Parathyroid adenoma (tissue), 2 donors: Measurements from ENCODE around the gene NOSIP.

Experiments used
- H2AFZ ChIP-seq: fragments of 300-600 bp; sonication (generic); one replicate; pipeline ENCODE4 v1.7.0; 2017; ENCODE audit warnings: antibody characterized with exemption, mild to moderate bottlenecking
- H3K27ac ChIP-seq: fragments of 300-600 bp; sonication (generic); one replicate; pipeline ENCODE4 v1.7.0; 2017
- H3K27me3 ChIP-seq: fragments of 300-600 bp; sonication (generic); one replicate; pipeline ENCODE4 v1.7.0; 2017; ENCODE audit warnings: low read length; ENCODE audit not compliant: control insufficient read depth, insufficient read depth
- H3K36me3 ChIP-seq: fragments of 300-600 bp; sonication (generic); one replicate; pipeline ENCODE4 v1.7.0; 2017; ENCODE audit warnings: low read length; ENCODE audit not compliant: control insufficient read depth, insufficient read depth
- H3K4me1 ChIP-seq: fragments of 300-600 bp; sonication (generic); one replicate; pipeline ENCODE4 v1.7.0; 2017; ENCODE audit warnings: control low read depth
- H3K4me2 ChIP-seq: fragments of 300-600 bp; sonication (generic); one replicate; pipeline ENCODE4 v1.7.0; 2017; ENCODE audit warnings: low read length
- H3K4me3 ChIP-seq: fragments of 300-600 bp; sonication (generic); one replicate; pipeline ENCODE4 v1.7.0; 2017; ENCODE audit warnings: low read depth, low read length
- H3K79me2 ChIP-seq: fragments of 300-600 bp; sonication (generic); one replicate; pipeline ENCODE4 v1.7.0; 2017; ENCODE audit warnings: control low read depth
- H3K9ac ChIP-seq: fragments of 300-600 bp; sonication (generic); one replicate; pipeline ENCODE4 v1.7.0; 2017; ENCODE audit warnings: mild to moderate bottlenecking
- H3K9me3 ChIP-seq: fragments of 300-600 bp; sonication (generic); one replicate; pipeline ENCODE4 v1.7.0; 2017; ENCODE audit warnings: low read length; ENCODE audit not compliant: control insufficient read depth
- CTCF ChIP-seq: fragments of 300-600 bp; sonication (generic); IDR thresholded peaks from one replicate; pipeline ENCODE4 v1.7.0; 2017; ENCODE audit warnings: antibody characterized with exemption, mild to moderate bottlenecking
- donor health status: primary hyperparathyroidism.

NOSIP gene

DNA sequence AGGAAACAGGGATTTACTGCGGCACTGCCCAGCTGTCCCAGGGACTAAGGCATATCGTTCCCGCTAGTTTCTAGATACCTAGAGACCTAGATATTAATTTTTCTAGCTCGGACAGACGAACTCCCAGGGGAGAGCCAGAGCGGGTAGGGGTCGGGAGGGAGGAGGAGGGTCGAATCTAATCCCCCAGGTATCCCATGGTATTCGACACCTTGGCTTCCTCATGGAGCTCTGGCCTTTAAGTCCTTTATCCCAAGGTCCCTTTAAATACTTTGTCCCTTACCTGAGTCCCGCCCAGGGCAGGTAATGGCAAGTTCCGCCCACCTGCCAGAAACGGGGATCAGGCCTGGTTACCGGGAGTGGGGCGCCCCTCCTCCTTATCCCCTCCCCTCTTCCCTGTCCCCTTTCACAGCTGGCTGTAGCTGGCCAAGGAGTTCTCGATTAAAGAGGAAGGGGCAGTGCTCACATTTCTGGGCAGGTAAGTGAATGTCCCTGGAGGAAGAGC is 702 bp upstream of the NOSIP start, which contains the start of gene PRRG2:
TSS of gene PRRG2 (plus strand) at position 310 of the 502 bp plus-strand sequence. CDS start 1,904 bp downstream, outside the sequence.
- Histone ChIP-seq H3K36me3 (no peaks in the 10 kb centered on the region), H3K9me3 (no peaks in the 10 kb centered on the region), H3K79me2 (peaks cover 21% of the 10 kb centered on the region), H3K27me3 (no peaks in the 10 kb centered on the region), H2AFZ (peak within 1 kb of the TSS; percentile 95), H3K4me1 (peaks cover 5% of the 10 kb centered on the region), H3K27ac (peak within 1 kb of the TSS; percentile 73), H3K9ac (peak within 1 kb of the TSS; percentile 55), H3K4me2 (peak within 1 kb of the TSS; percentile 84), H3K4me3 (peak within 1 kb of the TSS; percentile 88)
- no peak for TF ChIP-seq CTCF

GRCh38 chr19:49579947-49580263 is 451 bp downstream of the NOSIP start:
- Histone ChIP-seq H3K27me3 (no peaks in the 10 kb centered on the region), H3K27ac (peak overlapping the region; percentile 73), H3K4me1 (peaks cover 5% of the 10 kb centered on the region), H3K9ac (peak overlapping the region; percentile 55), H2AFZ (peak overlapping the region; percentile 95), H3K9me3 (no peaks in the 10 kb centered on the region), H3K79me2 (peaks cover 31% of the 10 kb centered on the region), H3K4me3 (peak overlapping the region; percentile 88), H3K36me3 (no peaks in the 10 kb centered on the region), H3K4me2 (peak overlapping the region; percentile 84)
- no peak for TF ChIP-seq CTCF

DNA sequence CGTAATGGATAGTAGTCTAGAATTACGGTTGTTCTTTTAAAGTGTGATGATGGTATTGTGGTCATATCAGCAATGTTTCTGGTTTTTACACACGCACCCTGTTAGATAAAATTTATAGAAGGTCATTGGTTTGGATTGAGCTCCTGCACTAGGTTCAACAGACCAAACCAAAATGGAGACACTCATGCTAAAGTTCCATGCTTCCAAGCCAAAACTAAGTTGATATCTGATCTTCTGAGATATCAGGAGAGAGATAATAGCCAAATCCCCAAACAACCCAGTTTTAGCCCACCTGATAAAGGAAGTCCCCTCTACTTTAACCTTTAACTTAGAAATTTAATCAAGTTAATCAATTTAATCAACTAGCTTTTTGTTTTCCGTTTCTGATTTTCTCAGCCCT is 1.2 kb downstream of the NOSIP start:
- no peak for TF ChIP-seq CTCF
- Histone ChIP-seq H3K36me3 (no peaks in the 10 kb centered on the region), H3K4me3 (peak overlapping the region; percentile 88), H3K27me3 (no peaks in the 10 kb centered on the region), H3K4me1 (peaks cover 5% of the 10 kb centered on the region), H3K27ac (no peak overlapping the region), H2AFZ (no peak overlapping the region), H3K79me2 (peaks cover 34% of the 10 kb centered on the region), H3K4me2 (peak overlapping the region; percentile 84), H3K9me3 (no peaks in the 10 kb centered on the region), H3K9ac (no peak overlapping the region)

DNA sequence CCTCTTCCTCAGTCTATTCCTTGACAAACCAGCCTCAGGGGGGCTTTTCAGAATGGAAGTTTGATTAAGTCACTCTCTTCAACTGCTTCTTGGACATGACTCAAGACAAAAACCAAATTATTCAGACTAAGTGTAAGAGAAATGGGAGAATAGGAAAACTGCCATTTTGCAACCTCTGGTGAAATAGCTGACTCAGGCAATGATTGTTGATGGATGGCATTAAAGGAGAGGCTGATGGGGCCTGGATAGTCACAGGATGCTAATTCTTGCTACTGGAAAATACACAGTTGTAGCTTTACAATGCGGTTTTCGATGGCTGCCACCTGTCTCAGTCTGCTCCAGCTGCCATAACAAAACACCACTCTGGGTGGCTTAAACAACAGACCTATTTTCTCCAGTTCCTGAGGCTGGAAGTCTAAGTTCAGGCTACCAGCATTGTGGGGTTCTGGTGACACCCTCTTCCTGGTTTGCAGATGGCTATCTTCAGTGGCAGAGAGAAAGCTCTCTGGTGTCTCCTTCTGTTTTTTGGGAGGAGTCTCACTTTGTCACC is 6.1 kb downstream of the NOSIP start:
- peaks cover 47% of the 10 kb centered on the region for H3K79me2 ChIP-seq
- H3K9me3 ChIP-seq, result no peaks in the 10 kb centered on the region
- no peak overlapping the region for H2AFZ ChIP-seq
- H3K4me3 ChIP-seq, result no peak overlapping the region
- no peak overlapping the region for H3K4me2 ChIP-seq
- no peak overlapping the region for H3K9ac ChIP-seq
- no peak for TF ChIP-seq CTCF
- peaks cover 12% of the 10 kb centered on the region for H3K4me1 ChIP-seq
- H3K27ac ChIP-seq, result no peak overlapping the region
- H3K27me3 ChIP-seq, result no peaks in the 10 kb centered on the region
- no peaks in the 10 kb centered on the region for H3K36me3 ChIP-seq

- Histone ChIP-seq H2AFZ (no peak overlapping the region), H3K4me2 (no peak overlapping the region), H3K36me3 (no peaks in the 10 kb centered on the region), H3K27me3 (no peaks in the 10 kb centered on the region), H3K4me3 (no peak overlapping the region), H3K4me1 (peaks cover 10% of the 10 kb centered on the region), H3K79me2 (peaks cover 53% of the 10 kb centered on the region), H3K9ac (no peak overlapping the region), H3K27ac (no peak overlapping the region), H3K9me3 (no peaks in the 10 kb centered on the region)
- no peak for TF ChIP-seq CTCF
Observed at GRCh38 chr19:49573425-49573824, 6.9 kb downstream of the NOSIP start.
